Left ventricle myocardium superior (tissue), 1 donor: ENCODE data around the gene TMEM44. TPM values are rescaled to one million over a fixed set of nuclear protein-coding genes. Genes with fewer than 3 reads are reported as not detected.

Source experiments
- ATAC-seq: fragments of 200-7000 bp; cut with Tn5 transposase; one replicate; pipeline ENCODE4 v1.9.1; 2020; ENCODE audit warnings: mild to moderate bottlenecking, moderate library complexity
- DNase-seq: peaks from one replicate; pipeline ENCODE4 v3.0.0-alpha.2; 2020
- intact Hi-C: fragments of 100-400 bp; cut with micrococcal nuclease; formaldehyde crosslinking; loops from one replicate; pipeline ENCODE4 v1.11.0; 2022
- long read RNA-seq: library from polyadenylated mRNA; unstranded; transcript quantifications from one replicate; pipeline ENCODE4 v2.0.0, GENCODE V29; 2021
- total RNA-seq: library from RNA; stranded (reverse); fragmentation: NEBNext Ultra II Directional; extraction: Animal tissue kit (Norgen Biotek cat#: 25700); gene quantifications from one replicate; pipeline ENCODE4 v1.2.1, GENCODE V29; 2021
- donor health status: DM: no; HTN: yes; CAD: no; lungs with severe emphysema.

Gene TMEM44, protein sequence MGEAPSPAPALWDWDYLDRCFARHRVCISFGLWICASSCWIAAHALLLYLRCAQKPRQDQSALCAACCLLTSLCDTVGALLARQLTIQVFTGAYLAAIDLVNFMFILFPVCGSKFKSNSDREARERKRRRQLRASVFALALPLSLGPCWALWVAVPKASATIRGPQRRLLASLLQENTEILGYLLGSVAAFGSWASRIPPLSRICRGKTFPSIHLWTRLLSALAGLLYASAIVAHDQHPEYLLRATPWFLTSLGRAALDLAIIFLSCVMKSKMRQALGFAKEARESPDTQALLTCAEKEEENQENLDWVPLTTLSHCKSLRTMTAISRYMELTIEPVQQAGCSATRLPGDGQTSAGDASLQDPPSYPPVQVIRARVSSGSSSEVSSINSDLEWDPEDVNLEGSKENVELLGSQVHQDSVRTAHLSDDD
- total RNA-seq: 5.3 TPM
- long read RNA-seq, transcript TMEM44-202 (10 exons, 2,245 nt): major isoform, 11 of 16 reads
- long read RNA-seq, partial matches to known transcripts: 0 of 16 reads
- long read RNA-seq, other reads (novel, unspliced or antisense): 4 of 16 reads

DNA sequence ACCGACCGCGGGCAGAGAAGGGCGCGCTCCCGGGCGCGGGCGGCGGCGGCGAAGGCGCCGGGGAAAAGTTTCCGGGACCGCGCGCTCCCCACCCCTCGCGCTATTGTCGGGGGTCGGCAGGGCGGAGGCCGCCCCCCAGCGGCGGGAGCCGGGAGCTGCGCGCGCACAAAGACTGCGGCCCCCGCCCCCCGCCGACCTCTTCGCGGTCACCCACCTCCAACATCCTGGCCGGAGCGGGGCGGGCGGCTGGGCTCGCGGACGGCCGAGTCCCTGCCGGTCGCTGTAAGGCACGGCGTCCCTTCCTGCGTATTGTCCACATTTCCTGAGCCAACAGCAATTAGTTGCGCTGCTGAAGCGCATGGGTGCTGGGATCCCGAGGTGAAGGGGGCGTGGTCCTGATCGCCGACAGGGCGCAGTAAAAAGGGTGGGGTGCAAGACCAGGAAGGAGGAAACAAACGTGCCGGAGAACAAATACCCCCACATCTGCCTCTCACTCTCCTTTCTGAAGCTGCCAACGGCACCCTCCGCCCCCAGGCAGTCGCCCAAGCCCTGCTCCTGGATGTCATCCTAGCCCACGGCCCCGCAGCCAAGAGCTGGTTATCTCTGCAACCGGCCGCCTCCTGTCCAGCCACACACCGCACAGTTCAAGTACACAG is at the start of gene TMEM44:
Gene TMEM44, minus strand, starts transcription at position 71 of the 656 bp plus-strand sequence. CDS start 204 bp downstream, outside the sequence.
- intact Hi-C loops: no loop called here
- DNase-seq: peak; percentile 85
- peak; percentile 86 for ATAC-seq

DNA sequence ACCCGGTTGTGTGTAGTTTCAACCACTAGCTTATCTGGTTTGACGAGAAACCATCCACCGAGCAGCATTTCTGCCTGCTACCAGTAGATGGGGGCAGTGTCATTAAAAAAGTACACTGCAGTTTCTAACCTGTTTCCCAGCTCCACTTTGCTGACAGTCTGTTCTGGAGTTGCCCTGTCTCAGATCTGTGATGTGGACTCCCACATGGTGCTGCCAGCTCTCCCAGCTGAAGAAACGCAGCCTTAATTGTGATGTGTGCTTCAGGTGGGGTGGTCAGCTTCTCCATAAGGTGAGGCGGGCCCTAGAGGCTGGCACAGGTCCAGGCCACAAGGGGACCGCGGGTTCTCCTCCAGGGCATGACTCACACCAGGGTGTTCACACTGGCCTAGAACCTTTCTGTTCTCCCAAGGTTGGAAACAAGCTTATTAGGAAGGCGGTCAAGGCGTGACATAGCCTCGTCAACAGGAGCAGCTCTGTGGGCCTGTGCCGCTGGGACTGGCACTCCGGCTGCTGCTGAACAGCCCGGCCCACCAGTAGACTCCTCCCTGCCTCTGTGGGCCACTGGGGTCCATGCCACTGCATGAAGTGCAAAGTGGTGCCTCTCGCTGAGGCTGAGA is 49.6 kb upstream of the TMEM44 start:
- peak; percentile 49 for ATAC-seq
- DNase-seq: peak; percentile 60
- intact Hi-C loops: loop anchor here (5.0 kb wide), 1 partner anchor 574 kb away; no protein-coding TSS in a partner anchor

DNA sequence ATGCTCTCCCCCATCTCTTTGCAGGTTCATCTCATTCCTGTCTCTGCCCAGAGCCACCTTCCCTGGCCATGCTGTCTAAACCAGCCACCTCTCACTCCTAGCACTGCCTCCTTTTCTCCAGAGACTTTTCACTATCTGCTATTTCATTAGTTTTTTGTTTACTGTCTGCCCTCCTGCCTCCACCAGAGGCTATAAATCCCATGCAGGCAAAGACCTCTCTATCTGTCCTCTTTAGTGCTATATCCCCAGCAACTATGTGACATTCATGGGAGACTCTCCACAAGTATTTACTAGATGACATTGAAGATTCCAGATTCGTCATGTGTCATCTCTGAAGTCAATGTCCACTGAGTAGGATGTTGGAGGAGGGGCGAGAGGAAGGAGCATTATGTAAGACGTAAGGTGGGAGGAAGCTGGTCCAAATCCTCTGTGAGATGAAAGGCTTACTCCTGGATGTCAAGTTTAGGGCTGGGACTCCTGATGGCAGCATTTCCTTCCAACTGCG is 49.0 kb upstream of the TMEM44 start:
- DNase-seq: no peak
- intact Hi-C loops: loop anchor here (5.0 kb wide), 1 partner anchor 575 kb away; no protein-coding TSS in a partner anchor
- ATAC-seq: no peak

DNA sequence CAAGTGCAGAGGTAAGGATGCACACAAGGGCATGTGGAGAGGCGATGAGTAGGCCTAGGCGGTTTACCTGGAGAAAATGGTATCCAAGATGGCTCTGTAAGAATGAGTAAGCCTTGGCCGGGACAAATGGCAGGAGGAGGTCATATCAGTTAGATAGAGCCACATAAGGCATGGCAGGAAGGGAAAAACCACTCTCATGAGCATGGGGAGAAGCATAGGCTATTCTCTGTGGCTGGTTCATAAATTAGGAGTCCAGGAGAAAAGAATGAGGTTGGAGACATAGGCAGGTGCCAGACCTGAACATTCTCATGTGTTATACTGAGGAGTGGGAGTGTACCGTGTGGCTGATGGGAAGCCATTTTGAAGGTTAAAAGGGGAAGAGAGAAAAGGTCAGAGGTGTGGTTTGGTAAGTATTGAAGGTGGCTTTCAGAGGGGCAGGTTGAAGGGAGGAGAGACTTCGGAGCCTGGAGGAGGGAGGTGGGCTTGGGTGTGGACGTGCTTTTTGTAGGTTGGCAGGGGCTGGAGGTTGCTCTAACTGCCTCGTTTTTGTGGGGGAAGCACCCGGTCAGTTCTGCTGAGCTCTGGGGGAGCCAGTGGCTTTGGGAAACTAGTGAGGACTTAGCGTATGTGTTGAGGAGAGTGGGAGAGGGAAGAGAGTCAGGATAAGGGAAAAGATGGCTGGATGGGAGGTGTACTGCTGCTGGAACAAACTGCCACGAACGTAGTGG is 47.8 kb upstream of the TMEM44 start:
- DNase-seq (no peak), ATAC-seq (no peak)
- intact Hi-C loops: loop anchor here (5.0 kb wide), 1 partner anchor 576 kb away; no protein-coding TSS in a partner anchor

DNA sequence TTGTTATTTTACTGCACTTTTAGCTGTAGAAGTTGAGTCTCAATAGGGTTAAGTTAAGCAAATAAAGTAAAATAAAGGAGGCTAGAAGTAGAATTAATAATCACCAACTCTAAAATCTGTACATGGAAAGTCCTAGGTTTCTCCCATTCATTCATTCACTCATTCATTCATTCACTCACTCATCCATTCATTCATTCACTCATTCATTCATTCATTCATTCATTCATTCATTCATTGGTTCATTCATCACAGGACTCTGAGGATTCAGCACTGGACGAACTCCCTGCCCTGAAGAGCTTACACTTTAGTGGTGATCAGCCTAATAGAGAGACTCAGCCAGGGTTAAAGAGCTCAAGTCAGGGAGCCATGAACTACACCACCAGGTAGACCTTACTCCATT is 43.3 kb upstream of the TMEM44 start:
- DNase-seq (no peak), ATAC-seq (no peak)
- intact Hi-C loops: no loop called here

DNA sequence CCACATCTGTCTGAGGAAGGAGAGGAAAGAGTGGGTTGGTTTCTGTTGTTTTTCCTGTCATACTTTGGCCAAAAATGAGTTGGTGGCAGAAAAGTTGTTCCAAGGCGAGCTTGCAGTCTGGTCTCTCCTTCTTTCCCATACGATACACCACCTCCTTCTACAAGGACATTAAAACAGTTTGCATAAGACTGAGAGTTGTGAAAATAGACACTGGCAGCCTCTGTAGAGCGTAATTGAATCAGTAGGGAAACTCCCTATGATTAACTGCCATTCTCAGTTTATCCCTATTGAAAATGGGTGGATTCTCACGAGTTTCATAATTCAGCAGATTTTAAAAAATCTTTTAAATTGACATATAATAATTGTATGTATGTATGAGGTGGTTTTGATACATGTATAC is 42.5 kb upstream of the TMEM44 start:
- intact Hi-C loops: no loop called here
- DNase-seq: no peak

DNA sequence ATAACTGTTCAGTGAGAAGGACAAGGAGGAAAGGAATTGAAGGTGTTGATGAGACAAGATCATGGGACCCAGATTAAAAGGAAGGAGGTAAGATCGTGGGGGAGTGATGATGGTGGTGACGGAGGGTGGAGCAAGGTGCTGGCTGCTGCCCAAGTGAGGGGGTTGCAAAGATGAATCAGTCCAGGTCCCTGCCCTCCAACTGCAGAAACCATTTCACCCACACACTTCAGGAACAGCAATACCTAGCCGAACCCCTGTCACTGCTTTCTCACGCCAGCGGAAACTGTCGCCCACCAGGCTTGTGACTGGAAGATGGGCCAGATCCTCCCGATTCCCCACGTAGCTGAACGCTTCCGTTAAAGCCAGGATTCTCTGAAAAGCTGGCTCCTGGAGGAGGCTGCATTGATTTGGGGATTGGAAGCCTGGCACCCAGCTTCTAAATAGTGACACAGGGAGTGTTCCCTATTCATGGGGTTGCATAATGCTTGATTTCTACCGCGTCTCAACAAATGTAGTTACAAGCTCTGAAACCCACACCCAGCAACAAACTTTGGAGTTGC is 41.9 kb upstream of the TMEM44 start:
- intact Hi-C loops: no loop called here
- ATAC-seq (no peak), DNase-seq (no peak)

More for the DNA sequence above, 42.5 kb upstream of the TMEM44 start:
- no peak for ATAC-seq

DNA sequence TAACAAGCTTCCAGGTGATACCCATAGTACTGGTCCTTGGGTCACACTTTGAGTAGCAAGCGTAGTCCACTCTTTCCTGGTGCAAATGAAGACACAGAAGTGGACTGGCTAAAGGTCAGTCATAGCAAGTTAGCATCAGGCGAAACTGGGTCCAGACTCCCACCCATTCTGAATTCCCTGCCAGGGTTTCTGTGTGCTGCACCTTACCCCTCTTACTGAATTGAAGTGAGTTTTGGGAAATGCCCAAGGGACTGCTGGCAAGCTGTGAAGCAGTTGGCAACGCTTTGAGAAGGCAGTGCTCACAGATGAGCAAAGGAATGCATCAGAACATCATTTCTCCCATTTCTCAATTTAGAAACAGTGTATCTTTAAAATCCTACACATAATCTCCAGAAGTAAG is 40.5 kb upstream of the TMEM44 start:
- intact Hi-C loops: loop anchor here (5.0 kb wide), 1 partner anchor 844 kb away; no protein-coding TSS in a partner anchor
- DNase-seq (no peak), ATAC-seq (no peak)

DNA sequence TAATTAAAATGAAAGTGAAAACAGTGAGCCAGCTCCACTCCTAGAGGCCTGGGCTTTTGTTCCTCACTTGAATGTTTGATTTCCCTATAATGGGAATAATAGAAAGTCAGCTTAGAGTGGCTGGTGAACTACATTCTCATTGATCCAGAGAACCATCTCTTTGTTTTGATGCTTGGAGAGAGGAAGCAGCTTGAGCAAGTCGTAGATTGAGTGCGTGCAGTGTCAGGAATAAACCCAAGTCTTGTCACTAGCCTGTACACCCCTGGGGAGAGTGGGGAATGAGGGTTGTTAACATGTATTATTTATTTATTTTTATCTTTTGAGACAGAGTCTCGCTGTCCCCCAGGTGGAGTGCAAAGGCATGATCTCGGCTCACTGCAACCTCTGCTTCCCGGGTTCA is 39.7 kb upstream of the TMEM44 start:
- intact Hi-C loops: loop anchor here (5.0 kb wide), 1 partner anchor 844 kb away; no protein-coding TSS in a partner anchor
- DNase-seq: no peak
- ATAC-seq: peak; percentile 3

DNA sequence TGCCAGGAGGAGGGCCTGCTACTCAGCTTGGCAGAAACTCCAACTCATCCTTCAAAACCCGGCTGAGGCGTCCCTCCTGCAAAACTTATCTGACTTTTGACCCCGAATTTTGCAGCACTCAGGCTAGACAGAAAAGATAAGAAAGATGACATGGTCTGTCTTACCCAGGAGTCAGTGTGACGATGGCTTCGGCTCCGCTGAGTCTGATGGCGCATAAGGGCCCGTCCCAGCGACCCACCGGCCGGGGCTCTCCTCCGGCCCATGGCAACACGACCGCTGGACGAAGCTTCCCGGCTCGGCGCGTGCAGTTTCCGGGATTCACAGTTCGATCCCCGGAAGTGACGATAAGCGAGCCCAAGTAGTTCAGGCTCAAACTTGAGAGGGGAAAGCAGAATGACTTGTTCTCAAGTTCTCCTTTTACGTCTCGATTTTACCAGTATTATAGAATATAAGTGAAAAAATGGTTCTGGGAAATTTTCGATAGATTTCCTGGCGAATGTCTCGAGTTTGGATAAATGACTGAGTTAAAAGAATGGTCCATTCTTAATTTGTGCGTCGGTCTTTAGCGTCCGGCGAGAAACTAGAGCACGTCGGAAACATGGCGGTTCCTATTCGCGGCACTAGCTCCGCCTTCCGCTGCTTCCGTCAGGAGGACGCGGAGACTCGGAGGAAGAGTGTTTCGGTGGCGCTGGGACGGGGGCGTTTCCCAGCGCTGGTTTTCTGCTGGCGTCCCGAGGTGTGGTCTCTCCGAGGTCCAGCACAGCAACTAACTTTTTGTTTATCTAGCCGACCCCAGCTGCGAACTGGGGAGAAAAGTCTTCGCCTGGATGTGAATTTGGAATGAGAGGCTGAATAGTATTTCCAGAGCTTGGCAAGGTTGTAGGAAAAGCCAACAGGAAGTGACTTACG is 38.9 kb upstream of the TMEM44 start, which contains the start of gene LSG1:
Gene LSG1, minus strand, starts transcription at position 292 of the 909 bp plus-strand sequence. Its CDS starts 29 bp downstream, at position 263.
- ATAC-seq (peak; percentile 97), DNase-seq (peak; percentile 94)
- intact Hi-C loops: loop anchor here (5.0 kb wide), 1 partner anchor 845 kb away; no protein-coding TSS in a partner anchor

DNA sequence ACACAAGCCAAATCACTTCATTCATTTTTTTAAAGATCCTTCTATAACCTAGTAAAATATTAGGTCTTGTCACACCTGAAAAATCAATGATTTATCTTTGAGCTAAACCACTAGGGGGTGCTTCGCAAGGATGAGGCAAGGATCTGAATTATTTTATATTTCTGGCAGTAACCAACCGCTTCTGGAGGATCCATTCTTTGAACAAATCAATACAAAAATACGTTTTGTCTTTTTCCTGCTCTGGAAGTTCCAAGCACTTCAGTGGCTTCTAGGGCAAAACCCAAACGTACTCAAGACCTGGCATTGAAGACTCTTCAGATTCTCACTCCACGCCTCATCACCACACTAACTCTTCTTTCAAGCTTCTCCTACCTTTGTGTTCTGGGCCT is 38.3 kb upstream of the TMEM44 start:
- DNase-seq: no peak
- intact Hi-C loops: loop anchor here (5.0 kb wide), 1 partner anchor 846 kb away; no protein-coding TSS in a partner anchor
- ATAC-seq: peak; percentile 4

DNA sequence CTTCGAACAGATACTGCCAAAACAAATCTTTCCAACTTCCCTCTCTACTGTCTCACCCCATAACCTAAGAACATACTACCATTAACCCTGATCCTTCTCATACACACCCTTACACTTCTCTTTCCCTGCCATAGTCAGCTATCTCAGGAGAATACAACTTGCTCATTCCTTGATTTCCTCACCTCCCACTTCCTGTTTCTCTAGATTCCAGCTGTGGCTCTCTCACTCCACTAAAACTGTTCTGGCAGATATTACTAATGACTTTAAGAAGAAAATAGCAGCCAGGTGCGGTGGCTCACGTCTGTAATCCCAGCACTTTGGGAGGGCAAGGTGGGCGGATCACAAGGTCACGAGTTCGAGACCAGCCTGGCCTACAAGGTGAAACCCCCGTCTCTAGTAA is 34.1 kb upstream of the TMEM44 start:
- ATAC-seq (no peak), DNase-seq (no peak)
- intact Hi-C loops: no loop called here

DNA sequence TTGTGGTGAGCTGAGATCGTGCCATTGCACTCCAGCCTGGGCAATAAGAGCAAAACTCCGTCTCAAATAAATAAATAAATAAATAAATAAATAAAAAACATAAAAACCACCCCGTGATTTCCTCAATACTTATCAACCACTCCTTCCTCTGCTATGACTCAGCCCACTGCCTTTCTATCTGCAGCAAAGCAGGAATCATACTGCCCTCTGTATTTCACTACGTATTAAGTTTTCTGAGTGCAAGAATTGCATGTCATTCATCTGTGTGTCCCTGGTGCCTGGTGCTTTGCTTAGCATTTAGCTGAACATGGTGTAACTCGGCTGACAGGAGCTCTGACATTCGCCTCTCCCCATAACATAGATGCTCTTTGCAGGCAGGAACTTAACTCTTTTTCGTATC is 31.6 kb upstream of the TMEM44 start:
- DNase-seq: no peak
- intact Hi-C loops: no loop called here
- no peak for ATAC-seq

DNA sequence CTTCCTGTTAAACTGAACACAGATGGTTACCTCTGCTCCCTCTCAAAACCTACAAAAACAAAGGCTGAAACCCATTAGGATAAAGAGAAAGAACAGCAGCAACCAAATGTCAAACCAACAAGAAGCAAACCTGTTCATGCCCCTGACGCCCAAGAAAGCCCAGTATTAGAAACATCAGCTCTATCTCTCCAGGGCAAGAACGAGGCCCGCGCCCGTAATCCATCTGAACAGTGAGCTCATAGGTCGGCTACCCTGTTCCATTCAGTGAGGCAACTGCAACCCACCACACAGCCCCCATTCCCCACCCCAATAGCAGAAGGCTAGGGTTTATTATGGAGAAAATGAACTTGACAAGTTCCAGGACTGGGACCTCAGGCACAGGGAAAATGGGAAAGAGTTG is 28.7 kb upstream of the TMEM44 start:
- DNase-seq: no peak

DNA sequence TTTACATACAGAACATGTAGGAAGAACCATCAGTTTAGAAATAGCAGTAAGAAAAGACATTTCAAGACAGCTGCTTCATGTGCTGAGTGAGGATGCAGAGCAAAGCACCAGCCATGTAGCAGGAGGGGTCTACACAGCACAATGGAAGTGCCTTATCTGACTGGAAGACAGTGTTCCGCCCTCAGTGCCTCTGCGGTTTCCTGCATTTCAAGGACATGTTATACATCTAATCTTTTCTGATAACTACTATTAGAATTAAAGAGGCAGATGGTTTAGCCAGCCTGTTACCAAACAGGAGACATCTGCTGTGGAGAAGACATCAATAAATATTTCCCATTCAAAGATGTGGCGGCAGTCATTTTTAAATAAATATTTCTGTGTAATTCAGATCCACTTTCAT is 28.2 kb upstream of the TMEM44 start:
- intact Hi-C loops: no loop called here
- DNase-seq (no peak), ATAC-seq (peak; percentile 29)

More for the DNA sequence above, 28.7 kb upstream of the TMEM44 start:
- intact Hi-C loops: no loop called here
- no peak for ATAC-seq

DNA sequence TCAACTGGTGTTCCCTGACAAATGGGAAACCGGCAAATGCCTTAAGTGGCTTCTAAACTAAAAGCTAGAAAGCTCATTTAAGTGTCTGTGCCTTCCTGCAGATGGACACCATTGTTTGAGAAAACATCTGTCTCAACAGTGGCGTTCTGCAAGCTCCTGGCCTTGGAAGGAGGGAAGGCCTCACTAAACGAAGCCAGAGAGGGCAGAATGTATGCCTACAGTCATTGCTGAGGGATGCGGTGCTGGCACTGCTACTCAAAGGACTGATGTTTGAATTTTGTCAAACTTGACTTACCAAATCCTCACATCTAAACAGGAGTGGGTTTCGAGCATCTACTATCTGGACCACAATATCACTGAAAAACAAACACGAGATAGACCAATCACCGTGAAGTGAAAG is 26.6 kb upstream of the TMEM44 start:
- ATAC-seq: no peak
- intact Hi-C loops: no loop called here
- DNase-seq: no peak
